K562 (cell line): ENCODE measurements around the gene KEL.

ENCODE experiments used
- AFF4 ChIP-seq: sonication (generic); formaldehyde crosslinking; IDR thresholded peaks from 2 replicates; pipeline ENCODE4 v1.8.0; 2023; ENCODE audit warnings: mild to moderate bottlenecking, missing genetic modification reagents
- CTCF ChIP-seq, 3 experiments: IDR thresholded peaks in 2 of 3; conservative IDR thresholded peaks in 1 of 3; 2 replicates each; pipeline ENCODE4 v1.5.1; 2011 to 2012; ENCODE audit warnings: low read length in 3 of 3, mild to moderate bottlenecking in 3 of 3, control low read depth in 2 of 3, improper control_type of control experiment in 1 of 3, inconsistent platforms in 1 of 3, low read depth in 1 of 3, mixed read lengths in 1 of 3, moderate library complexity in 1 of 3; ENCODE audit not compliant: insufficient read depth in 2 of 3
- EP400 ChIP-seq: fragments of 450-650 bp; IDR thresholded peaks from 2 replicates; pipeline ENCODE4 v1.6.1; 2017; ENCODE audit warnings: antibody characterized with exemption, mild to moderate bottlenecking, moderate library complexity
- FOS ChIP-seq: IDR thresholded peaks from 3 replicates; pipeline ENCODE4 v1.6.1; 2011; ENCODE audit not compliant: insufficient read length; ENCODE audit errors: extremely low read depth
- KLF1 ChIP-seq: fragments of 450-650 bp; IDR thresholded peaks from 2 replicates; pipeline ENCODE4 v1.6.1; 2016; ENCODE audit warnings: missing genetic modification characterization, missing compliant biosample characterization
- NFYB ChIP-seq: IDR thresholded peaks from 2 replicates; pipeline ENCODE4 v1.6.1; 2011; ENCODE audit warnings: mild to moderate bottlenecking, moderate library complexity; ENCODE audit not compliant: insufficient read length; ENCODE audit errors: extremely low read depth
- SMC3 ChIP-seq: conservative IDR thresholded peaks from 2 replicates; pipeline ENCODE4 v1.6.1; 2011; ENCODE audit warnings: low read depth, low read length, improper control_type of control experiment; ENCODE audit not compliant: insufficient read depth
- TCF7L2 ChIP-seq: fragments of 150-350 bp; IDR thresholded peaks from 2 replicates; pipeline ENCODE4 v1.6.1; 2016; ENCODE audit warnings: low read depth, mild to moderate bottlenecking, low read length, moderate library complexity
- TFAP4 ChIP-seq: sonication (generic); formaldehyde crosslinking; IDR thresholded peaks from 2 replicates; pipeline ENCODE4 v1.8.0; 2022; ENCODE audit warnings: missing genetic modification reagents, mild to moderate bottlenecking, moderate library complexity, borderline replicate concordance
- ZBTB34 ChIP-seq: fragments of 250-450 bp; sonication (Bioruptor Pico); IDR thresholded peaks from 2 replicates; pipeline ENCODE4 v1.8.0; 2021; ENCODE audit warnings: mild to moderate bottlenecking, moderate library complexity

- TF ChIP-seq EP400 (no peak), CTCF (IDR thresholded peaks at IDR 0.05 in 2 of 3, conservative IDR thresholded peaks at IDR 0.05 in 1 of 3; ENCODE audit: insufficient read depth in 2 of 3, low read depth in 1 of 3, low read length in 3 of 3) (no peak), TFAP4 (no peak), ZBTB34 (CRISPR knock-in tag) (no peak), KLF1 (tag) (no peak), NFYB (no peak), AFF4 (CRISPR knock-in tag) (no peak), SMC3 (no peak), TCF7L2 (no peak), FOS (no peak)
Measured at GRCh38 chr7:142963993-142964392, 1.8 kb upstream of the KEL start.
